ENCODE measurements around the gene STAG1.
"Not testable (repeated sequence)": the region's sequence is repeated elsewhere in the genome, so short reads cannot be mapped to it uniquely, and the experiment has no call there.

STAG1 gene

DNA sequence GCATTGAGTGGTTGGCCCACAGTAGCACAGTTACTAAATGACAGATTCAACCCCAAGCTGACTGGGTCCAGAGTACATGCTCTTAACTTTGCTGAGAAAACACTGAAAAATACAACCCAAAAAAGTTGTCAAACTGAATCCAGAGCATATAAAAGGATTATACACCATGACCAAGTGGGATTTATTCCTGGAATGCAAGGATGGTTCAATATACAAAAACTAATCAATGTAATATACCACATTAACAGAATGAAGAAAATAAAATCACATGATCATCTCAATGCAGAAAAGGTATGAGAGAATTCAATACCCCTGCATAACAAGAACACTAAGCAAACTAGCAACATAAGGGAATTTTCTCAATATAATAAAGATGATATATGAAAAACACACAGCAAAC, 98.5 kb downstream of the STAG1 start:
- in situ Hi-C loops (cut with MboI; ENCODE audit: low sequenced_read_pairs) = no loop called here

DNA sequence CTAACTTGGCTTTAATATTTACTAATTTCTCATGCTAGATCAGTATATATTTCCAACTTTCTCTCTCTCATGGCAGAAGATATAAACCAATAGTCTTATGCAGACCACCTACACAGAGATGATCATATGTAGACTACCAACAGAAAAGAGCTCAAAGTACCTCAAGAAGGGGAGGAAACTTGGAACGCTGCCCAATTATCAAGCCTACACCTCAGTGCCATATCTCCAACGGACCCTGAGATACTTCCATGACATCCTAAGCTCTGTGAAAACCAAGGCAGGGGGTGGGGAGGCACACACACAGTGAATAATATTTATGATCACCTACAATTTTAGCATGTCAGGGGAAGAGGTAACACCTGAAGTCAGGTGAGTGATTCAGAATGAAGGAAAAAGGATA, 100.6 kb downstream of the STAG1 start:
- in situ Hi-C loops (cut with MboI; ENCODE audit: low sequenced_read_pairs) = no loop called here

DNA sequence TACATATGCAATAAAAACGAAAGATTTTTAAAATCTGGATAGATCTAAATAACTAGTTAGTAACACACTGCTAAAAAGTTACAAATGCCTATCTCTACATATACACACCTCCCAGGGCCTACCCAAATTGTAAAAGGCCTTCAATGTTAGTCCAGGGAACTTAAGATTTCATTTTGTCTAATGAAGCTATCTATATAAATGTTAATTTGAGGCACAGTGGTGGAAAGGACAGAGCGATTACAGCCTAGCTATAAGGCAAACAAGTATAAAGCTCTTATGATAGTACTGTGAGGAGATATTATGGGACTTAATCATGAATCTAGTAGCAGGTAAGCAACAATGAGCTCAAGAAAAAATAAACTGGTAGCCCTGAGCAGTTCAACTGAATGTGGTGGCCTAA, 101.7 kb downstream of the STAG1 start:
- in situ Hi-C loops (cut with MboI; ENCODE audit: low sequenced_read_pairs) = no loop called here

DNA sequence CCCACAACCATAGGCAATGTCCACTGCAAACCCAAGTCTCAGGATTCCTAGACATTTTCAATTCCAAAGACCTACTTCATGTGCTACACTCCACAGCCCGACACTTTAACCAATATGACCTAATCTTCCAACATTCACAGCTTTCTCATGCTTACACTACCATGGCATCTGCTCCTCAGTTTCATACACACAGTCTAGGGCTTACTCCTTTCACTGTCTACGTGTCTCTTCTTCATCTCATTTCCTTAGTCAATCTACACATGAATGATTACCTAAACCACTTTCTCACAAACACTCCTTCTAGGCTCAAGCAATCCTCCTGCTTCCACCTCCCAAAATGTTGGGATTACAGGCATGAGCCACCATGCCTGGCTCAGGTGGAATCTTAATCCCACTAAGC, 106.3 kb downstream of the STAG1 start:
- in situ Hi-C loops (cut with MboI; ENCODE audit: low sequenced_read_pairs) = no loop called here

DNA sequence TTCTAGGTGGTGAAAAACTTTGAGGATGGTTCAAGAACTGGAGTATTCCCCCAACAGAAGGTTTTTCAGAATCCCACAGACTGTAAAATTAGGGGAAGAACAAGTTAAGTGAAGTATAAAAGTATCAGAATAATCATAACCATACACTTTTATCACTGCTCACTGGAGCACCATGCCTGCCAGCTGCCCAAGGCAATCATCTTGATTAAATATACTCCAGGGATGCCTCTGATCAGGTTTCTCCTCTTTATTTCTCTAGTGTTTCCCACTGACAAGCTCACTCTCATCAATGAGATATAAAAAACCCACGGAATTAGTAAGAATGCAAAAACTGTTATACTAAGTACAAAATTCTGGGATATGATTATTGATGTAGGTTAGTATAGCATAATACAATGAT, 108.0 kb downstream of the STAG1 start:
- in situ Hi-C loops (cut with MboI; ENCODE audit: low sequenced_read_pairs) = no loop called here

DNA sequence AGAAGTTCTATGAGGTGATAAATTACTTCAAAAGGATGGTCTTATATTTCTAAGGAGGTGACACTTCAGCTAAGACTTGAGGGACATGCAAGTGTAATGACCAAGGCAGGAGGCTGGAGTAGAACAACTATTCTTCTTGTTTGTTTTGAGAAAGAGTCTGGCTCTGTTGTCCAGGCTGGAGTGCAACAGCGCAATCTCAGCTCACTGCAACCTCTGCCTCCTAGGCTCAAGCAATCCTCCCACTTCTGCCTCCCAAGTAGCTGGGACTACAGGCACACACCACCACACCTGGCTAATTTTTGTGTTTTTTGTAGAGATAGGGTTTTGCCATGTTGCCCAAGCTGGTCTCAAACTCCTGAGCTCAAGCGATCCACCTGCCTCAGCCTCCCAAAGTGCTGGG, 108.8 kb downstream of the STAG1 start:
- in situ Hi-C loops (cut with MboI; ENCODE audit: low sequenced_read_pairs) = not testable (repeated sequence)

DNA sequence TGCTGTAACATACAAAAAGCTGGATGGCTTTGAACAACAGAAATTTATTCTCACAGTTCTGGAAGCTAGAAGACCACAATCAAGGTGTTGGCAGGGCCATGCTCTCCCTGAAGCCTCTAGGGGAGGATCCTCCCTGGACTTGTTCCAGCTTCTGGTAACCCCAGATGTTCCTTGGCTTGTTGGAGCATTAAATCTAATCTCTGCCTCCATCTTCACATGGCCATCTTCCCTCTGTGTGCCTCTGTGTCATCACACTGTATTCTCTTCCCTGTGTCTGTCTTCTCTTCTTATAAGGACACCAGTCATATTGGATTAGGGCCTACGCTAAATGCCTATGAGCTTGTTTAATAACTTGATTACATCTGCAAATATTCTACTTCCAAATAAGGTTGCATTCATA, 109.5 kb downstream of the STAG1 start:
- in situ Hi-C loops (cut with MboI; ENCODE audit: low sequenced_read_pairs) = no loop called here

DNA sequence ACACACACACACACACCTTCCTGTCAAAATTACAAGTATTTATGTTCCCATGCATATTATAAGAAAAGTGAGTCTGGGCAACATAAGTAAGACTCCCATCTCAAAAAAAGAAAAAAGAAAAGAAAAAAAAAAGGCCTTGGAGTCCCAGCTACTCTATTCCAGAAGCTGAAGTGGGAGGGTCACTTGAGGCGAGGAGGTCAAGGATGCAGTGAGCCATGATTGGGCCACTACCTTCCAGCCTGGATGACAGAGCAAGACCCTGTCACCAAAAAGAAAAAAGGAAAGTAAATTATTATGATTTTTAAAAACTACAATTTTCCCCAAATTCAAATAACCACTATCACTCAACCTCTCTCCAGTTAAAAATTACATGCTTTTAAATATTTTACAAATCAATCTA, 113.1 kb downstream of the STAG1 start:
- in situ Hi-C loops (cut with MboI; ENCODE audit: low sequenced_read_pairs) = no loop called here

DNA sequence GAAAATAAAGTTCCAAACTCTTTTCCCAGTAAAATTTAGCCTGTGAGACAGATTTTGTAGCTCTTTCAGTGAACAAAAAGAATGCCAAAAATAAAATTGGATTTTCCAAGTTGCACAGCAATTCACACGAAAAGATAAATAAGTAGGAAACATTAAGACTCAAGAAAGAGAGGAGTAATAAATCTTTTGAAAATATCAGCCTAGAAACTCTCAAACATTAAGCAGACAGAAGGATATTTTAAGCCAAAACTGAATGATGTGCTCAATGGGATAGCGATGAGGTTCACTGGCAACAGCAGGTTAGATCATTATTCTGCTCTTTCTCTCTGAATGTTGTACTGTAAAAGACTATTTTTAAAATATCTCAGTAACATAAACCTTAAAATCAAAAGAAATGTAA, 115.0 kb downstream of the STAG1 start:
- in situ Hi-C loops (cut with MboI; ENCODE audit: low sequenced_read_pairs) = no loop called here

DNA sequence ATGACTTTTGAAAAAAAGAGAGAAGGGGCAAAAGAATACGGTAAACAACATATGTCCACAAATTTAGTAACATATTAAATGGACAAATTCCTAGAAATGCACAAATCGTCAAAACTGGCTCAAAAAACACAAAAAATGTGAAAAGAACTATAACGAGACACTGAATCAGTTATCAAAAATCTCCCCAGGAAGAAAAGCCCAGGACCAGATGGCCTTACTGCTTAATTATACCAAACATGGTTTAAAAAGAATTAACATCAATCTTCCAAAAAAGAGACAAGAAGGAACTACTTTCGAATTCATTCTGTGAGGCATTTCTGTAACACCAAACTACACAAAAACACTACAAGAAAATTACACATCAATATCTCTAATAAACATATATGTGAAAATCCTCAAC, 117.4 kb downstream of the STAG1 start:
- in situ Hi-C loops (cut with MboI; ENCODE audit: low sequenced_read_pairs) = no loop called here

DNA sequence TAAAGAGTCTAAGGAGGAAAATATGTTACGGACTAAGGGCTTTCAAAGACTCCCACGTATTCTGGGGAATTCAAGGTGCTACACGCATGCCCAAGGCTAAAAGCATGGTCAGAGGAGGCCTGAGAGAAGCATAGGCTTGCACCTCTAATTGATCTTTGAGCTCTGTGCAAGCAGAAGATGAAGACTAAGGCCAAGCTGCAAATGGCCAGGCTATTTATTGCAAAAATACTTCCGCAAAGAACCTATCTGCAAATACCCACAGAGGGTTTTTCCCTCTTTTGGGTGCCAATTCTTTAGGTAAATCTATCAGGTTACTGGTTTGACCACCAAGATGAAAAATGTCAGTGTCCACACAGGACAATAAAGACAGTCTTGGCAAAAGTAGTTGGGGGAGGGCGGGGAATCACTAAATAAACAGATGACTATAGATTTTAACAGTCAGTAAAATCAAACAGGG, 119.5 kb downstream of the STAG1 start:
- in situ Hi-C loops (cut with MboI; ENCODE audit: low sequenced_read_pairs) = no loop called here

DNA sequence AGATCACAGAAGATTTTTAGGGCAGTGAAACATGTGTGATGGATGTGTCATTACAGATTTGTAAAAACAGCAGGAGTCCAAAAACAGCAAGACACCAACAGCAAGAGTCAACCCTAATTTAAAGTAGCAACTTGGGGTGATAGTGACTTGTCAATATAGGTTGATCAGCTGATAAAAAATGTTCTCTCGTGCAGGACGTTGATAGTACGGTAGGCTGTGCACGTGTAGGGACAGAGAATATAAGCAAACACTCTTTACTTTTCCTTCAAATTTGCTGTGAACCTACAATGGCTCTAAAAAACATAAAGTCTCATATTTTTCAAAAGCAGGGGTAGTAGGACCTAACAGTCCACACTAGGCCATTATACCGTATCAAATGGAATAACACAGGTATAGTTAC, 120.8 kb downstream of the STAG1 start:
- in situ Hi-C loops (cut with MboI; ENCODE audit: low sequenced_read_pairs) = no loop called here

DNA sequence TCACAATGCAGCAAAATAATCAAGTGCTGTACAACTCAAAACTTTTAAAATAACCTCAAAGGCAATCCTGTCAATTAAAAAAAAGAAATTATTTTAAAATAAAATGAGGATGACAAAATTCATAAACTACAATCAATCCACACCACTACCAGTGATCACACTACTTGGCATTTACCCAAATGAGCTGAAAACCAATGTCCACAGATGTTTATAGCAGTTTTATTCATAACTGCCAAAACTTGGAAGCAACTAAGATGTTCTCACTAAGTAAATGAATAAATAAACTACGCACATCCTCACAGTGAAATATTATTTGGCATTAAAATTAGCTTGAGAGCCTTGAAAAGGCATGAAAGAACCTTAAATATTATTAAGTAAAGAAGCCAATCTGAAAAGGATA, 121.3 kb downstream of the STAG1 start:
- in situ Hi-C loops (cut with MboI; ENCODE audit: low sequenced_read_pairs) = no loop called here

DNA sequence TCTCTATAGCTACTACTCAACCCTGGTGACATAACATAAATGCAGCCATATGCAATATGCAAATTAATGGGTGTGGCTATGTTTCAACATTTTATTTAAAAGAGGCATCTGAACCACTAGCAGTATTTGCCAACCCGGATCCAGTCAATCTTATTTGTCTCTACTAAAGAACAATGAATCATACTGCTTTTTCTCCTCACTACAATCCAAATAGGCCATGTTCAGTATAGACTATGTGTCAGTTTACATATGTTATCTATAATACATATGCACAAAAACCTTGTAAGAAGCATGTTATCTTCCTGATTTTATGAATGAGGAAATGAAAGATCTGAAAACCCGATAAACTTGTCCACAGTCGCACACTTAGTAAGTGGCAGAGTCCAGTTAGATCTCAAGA, 125.7 kb downstream of the STAG1 start:
- in situ Hi-C loops (cut with MboI; ENCODE audit: low sequenced_read_pairs) = no loop called here

DNA sequence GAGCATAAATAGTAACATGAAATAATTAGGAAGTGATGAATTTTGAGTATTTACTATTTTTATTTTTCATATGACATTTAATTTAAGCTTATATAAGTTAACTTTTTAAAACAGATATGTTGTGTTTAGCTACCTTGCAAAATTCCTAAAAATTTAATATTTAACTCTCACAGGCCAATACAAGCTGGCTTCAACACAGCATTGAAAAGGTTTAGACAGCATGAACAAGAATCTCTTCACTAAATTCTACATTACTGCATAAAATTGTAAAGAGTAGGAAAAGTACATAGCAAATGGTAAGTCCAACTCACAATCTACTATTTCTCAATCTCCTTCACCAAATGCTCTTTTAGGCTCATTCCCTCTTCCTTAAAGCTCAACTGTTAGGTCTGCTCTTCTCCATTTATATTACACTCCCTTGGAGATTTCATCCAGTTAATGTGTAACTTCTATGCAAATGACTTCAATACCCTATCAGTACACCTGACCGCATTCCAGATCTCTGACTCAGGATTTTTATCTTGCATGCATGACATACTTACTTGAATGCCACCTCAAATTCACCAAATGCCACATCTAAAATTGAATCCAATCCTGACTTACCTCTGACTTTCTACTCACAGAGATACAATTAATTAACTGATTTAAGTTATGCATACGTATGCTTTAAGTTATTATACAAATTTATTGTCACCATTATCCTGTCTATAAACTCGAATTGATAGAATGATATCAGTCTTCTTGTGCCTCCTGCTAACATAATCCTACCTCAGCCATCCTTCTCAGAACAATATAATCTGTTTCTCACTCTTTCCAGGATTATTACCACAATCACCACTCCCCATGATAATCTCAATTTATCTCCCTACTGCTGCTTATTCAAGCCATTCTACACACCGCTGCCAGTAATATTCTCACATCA, 127.0 kb downstream of the STAG1 start:
- in situ Hi-C loops (cut with MboI; ENCODE audit: low sequenced_read_pairs) = no loop called here

DNA sequence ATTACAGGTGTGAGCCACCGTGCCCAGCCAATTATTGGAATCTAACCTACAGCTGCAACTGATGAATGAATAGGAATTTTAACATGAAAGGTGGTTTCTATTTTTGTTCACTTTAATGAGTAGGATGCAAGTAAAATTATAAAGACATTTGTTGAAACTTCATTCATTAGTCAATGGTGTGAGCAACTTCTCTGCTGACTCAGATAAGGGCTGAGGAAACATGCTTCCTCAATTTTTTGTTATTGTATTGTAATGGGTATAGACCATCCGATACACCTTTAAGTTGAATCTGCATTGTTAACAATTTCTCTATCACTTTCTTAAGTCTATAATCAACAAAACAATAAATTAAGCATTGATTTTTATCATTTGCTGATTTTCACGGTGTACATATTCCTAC, 127.8 kb downstream of the STAG1 start:
- in situ Hi-C loops (cut with MboI; ENCODE audit: low sequenced_read_pairs) = no loop called here

DNA sequence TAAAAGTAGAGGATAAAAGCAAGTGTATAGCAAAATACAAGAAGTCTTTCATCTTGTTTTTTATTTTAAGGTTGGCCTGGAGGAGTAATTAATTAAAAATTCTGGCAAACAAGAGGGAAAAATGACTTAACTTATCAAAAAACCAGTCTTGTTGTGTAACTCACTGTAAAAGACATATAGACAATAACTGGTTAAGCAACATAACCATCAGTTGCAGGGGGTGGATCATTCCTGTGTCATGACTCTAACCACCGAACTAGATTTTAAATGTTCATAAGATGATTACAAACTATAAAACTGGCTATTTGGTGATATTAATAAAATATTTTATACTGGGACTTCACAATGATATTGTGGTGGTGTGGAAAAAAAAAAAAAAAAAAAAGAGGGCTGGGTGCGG, 130.6 kb downstream of the STAG1 start:
- in situ Hi-C loops (cut with MboI; ENCODE audit: low sequenced_read_pairs) = no loop called here

DNA sequence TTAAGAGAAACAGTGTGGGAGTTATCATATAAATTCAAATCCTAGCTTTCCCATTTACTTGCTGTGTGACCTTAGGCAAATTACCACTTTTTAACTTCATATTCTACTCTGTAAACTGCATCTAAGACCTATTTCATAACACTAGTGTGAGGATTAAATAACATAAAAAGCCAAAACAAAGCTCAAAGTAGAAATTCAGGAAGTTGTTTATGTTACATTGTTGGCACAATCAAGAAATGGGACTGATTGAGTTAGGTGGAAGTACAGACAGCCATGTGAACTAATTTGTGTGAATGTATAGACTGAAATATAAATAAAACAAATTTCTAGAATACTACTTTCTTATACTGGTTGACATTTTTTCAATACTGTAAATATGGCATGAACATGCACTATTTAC, 131.7 kb downstream of the STAG1 start:
- in situ Hi-C loops (cut with MboI; ENCODE audit: low sequenced_read_pairs) = no loop called here

DNA sequence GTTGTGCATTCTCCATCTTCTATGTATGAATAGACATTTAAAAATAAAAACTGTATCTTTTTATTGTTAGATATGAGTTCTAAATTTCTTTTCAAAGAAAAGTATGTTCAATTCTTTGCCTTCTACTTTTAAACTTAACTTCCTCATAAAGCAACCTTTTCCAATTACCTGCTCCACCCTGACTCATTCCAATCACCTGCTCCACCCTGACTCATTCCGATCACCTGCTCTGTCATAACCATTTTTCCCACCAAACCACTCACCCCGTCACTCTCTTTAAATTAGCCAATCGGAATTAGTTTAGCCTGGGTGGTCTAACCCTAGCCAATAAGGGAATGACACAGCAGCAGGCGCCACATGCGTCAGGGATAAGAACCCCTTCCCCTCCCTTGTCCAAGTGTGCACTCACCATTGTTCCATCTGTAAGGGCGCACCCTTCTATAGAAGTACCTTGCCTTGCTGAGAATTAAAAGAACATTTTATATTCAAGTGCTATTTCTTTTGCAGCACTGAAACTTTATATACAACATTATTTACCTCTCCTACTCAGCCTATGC, 134.1 kb downstream of the STAG1 start:
- in situ Hi-C loops (cut with MboI; ENCODE audit: low sequenced_read_pairs) = not testable (repeated sequence)

DNA sequence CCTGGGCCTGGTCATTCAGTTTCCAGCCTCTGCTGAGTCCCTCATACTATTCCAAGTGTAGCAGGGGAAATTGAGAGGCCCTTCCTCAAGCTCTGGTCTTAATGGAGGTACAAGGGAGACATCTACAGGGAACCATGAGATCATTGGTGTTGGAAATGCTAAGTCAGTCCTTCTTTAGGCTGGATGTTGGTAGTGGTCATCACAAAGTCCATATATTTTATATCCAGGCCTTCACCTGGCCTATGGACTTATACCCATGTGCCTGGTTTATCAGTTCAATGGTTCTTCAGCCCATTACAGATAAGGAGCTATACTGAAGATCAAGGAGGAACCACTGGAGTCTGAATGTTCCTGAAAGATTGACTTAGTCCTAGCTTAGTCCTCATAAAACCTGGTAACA, 135.0 kb downstream of the STAG1 start:
- in situ Hi-C loops (cut with MboI; ENCODE audit: low sequenced_read_pairs) = no loop called here

DNA sequence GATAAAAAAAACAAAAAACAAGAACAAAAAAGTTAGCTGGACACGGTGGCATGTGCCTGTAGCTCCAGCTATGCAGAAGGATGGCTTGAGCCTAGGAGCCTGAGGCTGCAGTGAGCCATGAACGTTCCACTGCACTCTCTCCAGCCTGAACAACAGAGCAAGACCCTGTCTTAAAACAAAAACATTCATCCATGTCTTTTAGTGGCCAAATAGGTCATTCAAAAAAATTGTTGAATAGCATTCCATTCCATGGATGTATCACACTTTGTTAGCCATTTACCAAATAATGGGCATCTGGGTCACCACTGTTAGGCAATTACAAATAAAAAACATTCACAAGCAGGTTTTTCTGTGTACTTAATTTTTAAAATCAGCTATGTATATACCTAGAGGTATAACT, 139.7 kb downstream of the STAG1 start:
- in situ Hi-C loops (cut with MboI; ENCODE audit: low sequenced_read_pairs) = no loop called here

DNA sequence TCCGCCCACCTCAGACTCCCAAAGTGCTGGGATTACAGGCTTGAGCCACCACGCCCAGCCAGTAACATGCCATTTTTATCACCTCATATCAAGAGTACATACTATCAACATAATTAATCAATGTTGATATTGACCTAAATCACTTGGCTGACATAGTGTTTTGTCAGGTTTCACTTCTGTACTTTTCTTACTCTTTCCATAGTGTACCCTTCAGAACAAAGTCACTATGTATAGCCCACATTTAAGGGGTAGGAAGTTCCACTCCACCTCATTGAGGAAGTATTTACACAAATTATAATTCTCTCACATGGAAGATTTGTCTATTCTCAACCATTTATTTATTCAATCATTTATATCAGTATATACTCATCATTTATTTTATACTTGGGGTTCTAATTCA, 145.2 kb downstream of the STAG1 start:
- in situ Hi-C loops (cut with MboI; ENCODE audit: low sequenced_read_pairs) = no loop called here

DNA sequence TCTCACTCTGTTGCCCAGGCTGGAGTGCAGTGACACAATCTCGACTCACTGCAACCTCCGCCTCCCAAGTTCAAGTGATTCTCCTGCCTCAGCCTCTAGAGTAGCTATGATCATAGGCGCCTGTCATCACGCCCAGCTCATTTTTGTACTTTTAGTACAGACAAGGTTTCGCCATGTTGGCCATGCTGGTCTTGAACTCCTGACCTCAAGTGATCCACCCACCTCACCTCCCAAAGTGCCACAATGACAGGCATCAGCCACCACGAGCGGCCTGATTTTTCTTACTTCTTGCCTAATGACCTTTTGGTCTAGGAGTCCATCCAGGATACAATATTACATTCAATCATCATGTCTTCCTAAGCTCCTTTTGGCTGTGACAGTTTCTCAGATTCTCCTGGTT, 146.0 kb downstream of the STAG1 start:
- in situ Hi-C loops (cut with MboI; ENCODE audit: low sequenced_read_pairs) = not testable (repeated sequence)
